ENCODE measurements around the gene RANBP3. TPM values are rescaled to one million over a fixed set of nuclear protein-coding genes. Genes with fewer than 3 reads are reported as not detected.

The RANBP3 gene
- total RNA-seq, 1 experiment from 2014 or later = 44.1 TPM

- Histone ChIP-seq H3K36me3 (ENCODE audit: low read depth) (no peaks in the 10 kb centered on the region), H3K4me2 (no peak overlapping the region), H3K4me1 (replicated peaks; ENCODE audit: insufficient read depth) (no peaks in the 10 kb centered on the region), H3K27ac (no peak overlapping the region), H3K4me3 (no peak overlapping the region), H3K9me3 (ENCODE audit: insufficient read depth, low read depth) (no peaks in the 10 kb centered on the region), H3K79me2 (ENCODE audit: low read depth) (no peaks in the 10 kb centered on the region), H2AFZ (no peak overlapping the region), H3K9me2 (ENCODE audit: insufficient read depth) (no peaks in the 10 kb centered on the region), H4K20me1 (ENCODE audit: insufficient read depth) (no peaks in the 10 kb centered on the region; the same call in none of the 2 replicates), H3K27me3 (ENCODE audit: insufficient read depth, low read depth) (no peaks in the 10 kb centered on the region), H3F3A (ENCODE audit: insufficient read depth, low read depth) (no peaks in the 10 kb centered on the region)
- intact Hi-C loops (cut with micrococcal nuclease; ENCODE audit: unreplicated experiment) = no loop called here
- BruUV-seq (replicated peaks) = no TSS peak
- DNase-seq = no peak
- ChIA-PET CTCF (no interaction called here), POLR2A (ENCODE audit: unreplicated experiment) (no interaction called here)
- TF ChIP-seq, protein P1, sequence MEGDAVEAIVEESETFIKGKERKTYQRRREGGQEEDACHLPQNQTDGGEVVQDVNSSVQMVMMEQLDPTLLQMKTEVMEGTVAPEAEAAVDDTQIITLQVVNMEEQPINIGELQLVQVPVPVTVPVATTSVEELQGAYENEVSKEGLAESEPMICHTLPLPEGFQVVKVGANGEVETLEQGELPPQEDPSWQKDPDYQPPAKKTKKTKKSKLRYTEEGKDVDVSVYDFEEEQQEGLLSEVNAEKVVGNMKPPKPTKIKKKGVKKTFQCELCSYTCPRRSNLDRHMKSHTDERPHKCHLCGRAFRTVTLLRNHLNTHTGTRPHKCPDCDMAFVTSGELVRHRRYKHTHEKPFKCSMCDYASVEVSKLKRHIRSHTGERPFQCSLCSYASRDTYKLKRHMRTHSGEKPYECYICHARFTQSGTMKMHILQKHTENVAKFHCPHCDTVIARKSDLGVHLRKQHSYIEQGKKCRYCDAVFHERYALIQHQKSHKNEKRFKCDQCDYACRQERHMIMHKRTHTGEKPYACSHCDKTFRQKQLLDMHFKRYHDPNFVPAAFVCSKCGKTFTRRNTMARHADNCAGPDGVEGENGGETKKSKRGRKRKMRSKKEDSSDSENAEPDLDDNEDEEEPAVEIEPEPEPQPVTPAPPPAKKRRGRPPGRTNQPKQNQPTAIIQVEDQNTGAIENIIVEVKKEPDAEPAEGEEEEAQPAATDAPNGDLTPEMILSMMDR (conservative IDR thresholded peaks at IDR 0.05) = no peak
- no peak for TF ChIP-seq EZH2 (IDR thresholded peaks at IDR 0.05; ENCODE audit: low read depth)
These were observed 34.9 kb downstream of the RANBP3 start for GRCh38 chr19:5943045-5943444.

DNA sequence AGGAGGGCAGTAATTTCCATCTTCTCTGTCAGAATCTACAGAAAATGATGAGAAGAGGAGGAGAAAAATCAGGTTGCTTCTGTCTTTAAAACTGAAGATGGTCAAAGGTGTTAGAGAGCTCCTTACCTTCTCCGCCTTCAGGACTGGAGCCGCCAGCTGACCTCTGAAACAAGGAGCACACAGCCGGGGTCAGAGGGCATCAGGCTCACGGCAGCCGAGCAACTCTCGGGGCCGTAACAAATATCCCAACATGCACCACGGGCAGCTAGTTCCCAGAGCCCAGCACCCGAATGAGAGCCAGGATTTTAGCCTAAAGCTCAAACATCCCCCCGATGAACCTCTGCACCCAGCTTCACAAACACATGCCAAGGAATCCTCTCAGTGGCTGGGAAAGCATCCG, 36.3 kb downstream of the RANBP3 start:
- Histone ChIP-seq H3F3A (ENCODE audit: insufficient read depth, low read depth) (no peaks in the 10 kb centered on the region), H3K27ac (no peak overlapping the region), H4K20me1 (ENCODE audit: insufficient read depth) (no peaks in the 10 kb centered on the region; the same call in 1 of the 2 replicates), H3K27me3 (ENCODE audit: insufficient read depth, low read depth) (no peaks in the 10 kb centered on the region), H3K4me2 (no peak overlapping the region), H3K4me1 (replicated peaks; ENCODE audit: insufficient read depth) (no peaks in the 10 kb centered on the region), H3K36me3 (ENCODE audit: low read depth) (no peaks in the 10 kb centered on the region), H2AFZ (no peak overlapping the region), H3K79me2 (ENCODE audit: low read depth) (no peaks in the 10 kb centered on the region), H3K4me3 (no peak overlapping the region), H3K9me3 (ENCODE audit: insufficient read depth, low read depth) (no peaks in the 10 kb centered on the region), H3K9me2 (ENCODE audit: insufficient read depth) (no peaks in the 10 kb centered on the region)
- intact Hi-C loops (cut with micrococcal nuclease; ENCODE audit: unreplicated experiment) = no loop called here
- no TSS peak for BruUV-seq (replicated peaks)
- no peak for DNase-seq
- ChIA-PET CTCF (no interaction called here), POLR2A (ENCODE audit: unreplicated experiment) (no interaction called here)
- TF ChIP-seq EZH2 (IDR thresholded peaks at IDR 0.05; ENCODE audit: low read depth) = no peak
- TF ChIP-seq, protein P1 (conservative IDR thresholded peaks at IDR 0.05) = no peak

DNA sequence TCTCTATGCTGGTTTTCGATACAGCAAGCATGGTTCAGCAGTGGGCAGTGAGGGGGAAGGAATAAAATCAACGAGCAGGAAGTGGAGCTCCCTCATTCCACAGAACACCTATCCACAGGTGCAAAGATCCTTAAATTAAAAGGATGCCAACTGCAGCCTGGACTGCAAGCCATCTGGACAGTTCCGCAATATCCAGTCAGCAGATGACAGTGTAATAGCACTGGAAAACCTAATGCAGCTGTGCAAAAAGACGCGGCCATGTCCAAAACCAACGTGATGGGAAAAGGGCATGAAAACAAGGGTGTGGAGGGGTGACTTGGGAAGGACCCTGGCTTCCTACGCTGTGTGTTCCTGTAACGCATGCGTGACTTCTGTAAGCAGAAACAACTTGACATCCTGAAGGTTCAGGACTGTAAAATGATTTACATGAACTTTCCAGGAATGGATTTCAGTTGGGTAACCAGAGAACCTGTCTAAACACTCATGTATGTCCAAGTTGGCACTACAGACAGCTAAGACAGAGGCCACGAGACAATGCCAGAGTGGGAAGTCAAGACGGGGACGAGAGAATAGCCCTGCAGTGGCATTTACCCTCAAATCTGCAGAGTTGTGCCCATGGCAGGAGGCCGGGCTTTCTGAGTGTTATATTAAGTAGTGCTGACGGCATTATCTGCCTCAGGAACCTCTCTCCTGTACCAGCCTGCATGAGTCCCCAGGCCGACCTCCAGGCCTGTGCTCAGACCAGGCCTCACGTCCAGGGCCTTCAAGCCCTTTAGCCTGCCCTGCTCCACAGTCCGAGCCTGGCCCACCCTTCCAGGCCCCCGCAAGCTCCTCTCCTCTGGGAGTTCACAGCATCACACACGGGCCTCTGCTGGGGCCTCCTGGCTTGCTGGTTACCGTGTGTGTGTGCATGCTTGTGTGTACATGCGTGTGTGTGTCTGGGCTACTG, 37.4 kb downstream of the RANBP3 start:
- H4K20me1 ChIP-seq (ENCODE audit: insufficient read depth) = no peaks in the 10 kb centered on the region; the same call in 1 of the 2 replicates
- no peak for DNase-seq
- TF ChIP-seq EZH2 (IDR thresholded peaks at IDR 0.05; ENCODE audit: low read depth) = no peak
- TF ChIP-seq, protein P1 (conservative IDR thresholded peaks at IDR 0.05) = no peak
- BruUV-seq (replicated peaks) = no TSS peak
- H3K4me2 ChIP-seq = no peak overlapping the region
- H3K36me3 ChIP-seq (ENCODE audit: low read depth) = no peaks in the 10 kb centered on the region
- H3K4me1 ChIP-seq (replicated peaks; ENCODE audit: insufficient read depth) = no peaks in the 10 kb centered on the region
- no peaks in the 10 kb centered on the region for H3K9me2 ChIP-seq (ENCODE audit: insufficient read depth)
- H3K79me2 ChIP-seq (ENCODE audit: low read depth) = no peaks in the 10 kb centered on the region
- CTCF ChIA-PET = no interaction called here
- H3K9me3 ChIP-seq (ENCODE audit: insufficient read depth, low read depth) = no peaks in the 10 kb centered on the region
- H3K27ac ChIP-seq = no peak overlapping the region
- H3F3A ChIP-seq (ENCODE audit: insufficient read depth, low read depth) = no peaks in the 10 kb centered on the region
- H3K27me3 ChIP-seq (ENCODE audit: insufficient read depth, low read depth) = no peaks in the 10 kb centered on the region
- intact Hi-C loops (cut with micrococcal nuclease; ENCODE audit: unreplicated experiment) = no loop called here
- no peak overlapping the region for H3K4me3 ChIP-seq
- POLR2A ChIA-PET (ENCODE audit: unreplicated experiment) = no interaction called here
- H2AFZ ChIP-seq = no peak overlapping the region

Data from PC-9 (cell line).